GM21515 (cell line): ENCODE measurements around the gene MTERF4.
"Not testable (repeated sequence)": the region's sequence is repeated elsewhere in the genome, so short reads cannot be mapped to it uniquely, and the experiment has no call there.

Experiments
- ATAC-seq: cut with Tn5 transposase; IDR thresholded peaks from one replicate; pipeline ENCODE4 v1.9.1; 2021; ENCODE audit not compliant: unreplicated experiment

MTERF4 gene

DNA sequence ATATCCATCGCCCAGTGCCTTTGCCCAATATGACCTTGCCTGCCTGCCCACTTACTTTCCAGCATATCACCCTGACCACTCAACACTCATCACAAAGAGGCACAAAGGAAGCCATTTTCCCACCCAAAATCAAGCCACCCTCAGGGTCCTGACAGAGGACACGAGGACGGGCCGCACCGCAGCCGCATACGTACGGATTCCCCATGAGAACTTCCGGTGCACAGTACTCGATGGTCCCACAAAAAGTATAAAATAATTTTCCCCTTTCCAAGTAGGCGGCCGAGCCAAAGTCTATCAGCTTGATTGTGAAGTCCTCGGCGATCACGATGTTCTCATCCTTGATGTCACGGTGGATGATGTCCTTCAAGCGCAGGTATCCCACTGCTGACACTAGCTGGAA, 10.0 kb upstream of the MTERF4 start:
- ATAC-seq = no peak

DNA sequence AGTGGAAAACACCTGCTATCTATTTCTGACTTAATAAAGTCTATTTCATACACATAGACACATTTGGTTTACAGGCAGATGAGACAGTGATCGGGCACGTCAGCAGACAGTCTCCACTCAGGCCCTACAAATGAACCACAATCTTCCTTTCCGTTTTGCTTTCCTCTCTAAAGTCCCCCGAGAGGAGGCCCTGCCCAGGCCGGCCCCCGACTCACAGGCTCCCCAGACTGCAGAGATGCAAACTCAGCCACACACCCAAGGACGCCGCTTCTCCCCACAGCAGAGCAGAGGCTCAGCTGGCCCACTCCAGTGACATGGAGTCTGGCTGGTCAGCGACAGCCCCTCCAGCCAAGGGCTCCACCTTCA, 9.3 kb upstream of the MTERF4 start:
- ATAC-seq = peak; percentile 49

DNA sequence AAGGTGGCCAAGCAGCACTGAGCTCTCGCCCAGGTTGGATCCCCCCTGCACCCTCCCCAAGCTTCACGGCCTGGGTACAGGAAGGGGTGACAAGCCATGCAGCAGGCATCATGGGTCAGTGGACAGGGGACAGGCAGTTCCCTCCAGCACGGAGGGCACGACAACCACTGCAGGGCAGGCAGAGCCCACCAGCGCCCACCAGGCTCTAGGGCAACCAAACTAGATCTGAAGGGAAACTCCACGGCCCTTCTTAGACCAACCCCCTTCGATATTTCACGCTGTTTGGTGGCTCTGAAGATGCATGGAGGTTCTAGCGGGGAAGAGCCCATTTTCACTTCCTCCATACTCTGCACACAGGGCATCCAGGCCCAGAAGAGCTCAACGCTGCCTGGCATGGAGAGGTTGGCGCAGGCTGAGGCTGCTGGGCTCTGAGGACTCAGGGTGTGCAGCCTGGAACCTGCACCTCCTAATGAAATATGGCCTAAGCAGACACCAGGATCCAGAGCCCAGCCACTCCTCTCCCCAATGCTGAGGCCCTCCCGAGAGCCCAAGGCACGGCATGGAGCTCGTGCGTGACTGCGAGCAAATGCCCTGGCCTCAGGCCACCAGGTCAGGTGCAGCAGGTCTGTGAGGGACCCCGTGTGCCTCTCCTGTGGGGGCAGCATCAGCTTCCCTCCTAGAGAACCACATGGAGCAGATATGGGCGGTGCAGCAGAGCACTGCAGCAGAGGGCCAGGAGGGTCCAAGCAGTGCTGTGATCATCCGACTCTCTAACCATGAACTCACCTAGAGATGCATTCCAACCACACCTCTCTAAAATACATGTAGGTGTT, 8.7 kb upstream of the MTERF4 start:
- peak; percentile 42 for ATAC-seq

GRCh38 chr2:241110089-241110606, 8.1 kb upstream of the MTERF4 start:
- ATAC-seq = peak; percentile 2

- no peak for ATAC-seq
These were observed 7.4 kb upstream of the MTERF4 start for GRCh38 chr2:241109210-241110088.

DNA sequence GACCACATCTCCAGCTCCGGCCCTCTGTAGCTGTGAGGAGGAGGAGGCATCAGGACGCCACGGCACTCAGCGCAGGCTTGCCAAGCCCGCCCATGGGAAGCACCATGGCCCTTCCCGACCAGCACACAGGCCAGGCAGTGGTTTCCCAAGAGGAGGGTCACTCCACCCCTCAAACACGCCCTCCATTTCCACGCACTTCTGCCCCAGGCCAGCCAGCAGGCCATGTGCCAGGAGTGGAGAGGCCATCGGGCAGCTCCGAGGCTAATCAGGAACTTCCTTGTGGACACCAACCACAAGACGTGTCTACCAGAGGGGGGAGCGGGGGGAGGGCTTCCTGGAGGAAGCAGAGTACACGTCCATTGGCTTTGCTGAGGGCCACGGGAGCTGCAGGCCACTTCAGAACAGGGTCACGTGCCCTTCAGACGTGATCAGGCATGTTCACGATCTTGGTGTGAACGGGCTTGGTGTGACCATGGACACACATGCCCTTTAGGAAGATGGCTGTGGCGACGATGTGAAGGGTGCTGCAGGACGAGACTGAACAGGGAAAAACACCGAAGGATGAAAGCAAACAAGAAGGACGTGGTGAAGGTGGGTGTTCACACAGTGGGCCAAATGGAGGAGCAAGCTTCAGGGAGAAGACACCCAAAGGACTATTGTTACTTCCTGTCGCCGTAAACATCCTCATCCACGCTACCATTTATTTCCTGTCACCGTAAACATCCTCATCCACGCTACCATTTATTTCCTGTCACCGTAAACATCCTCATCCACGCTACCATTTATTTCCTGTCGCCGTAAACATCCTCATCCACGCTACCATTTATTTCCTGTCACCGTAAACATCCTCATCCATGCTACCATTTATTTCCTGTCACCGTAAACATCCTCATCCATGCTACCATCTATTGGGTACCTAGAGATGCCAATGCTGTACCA, 6.5 kb upstream of the MTERF4 start:
- no peak for ATAC-seq

DNA sequence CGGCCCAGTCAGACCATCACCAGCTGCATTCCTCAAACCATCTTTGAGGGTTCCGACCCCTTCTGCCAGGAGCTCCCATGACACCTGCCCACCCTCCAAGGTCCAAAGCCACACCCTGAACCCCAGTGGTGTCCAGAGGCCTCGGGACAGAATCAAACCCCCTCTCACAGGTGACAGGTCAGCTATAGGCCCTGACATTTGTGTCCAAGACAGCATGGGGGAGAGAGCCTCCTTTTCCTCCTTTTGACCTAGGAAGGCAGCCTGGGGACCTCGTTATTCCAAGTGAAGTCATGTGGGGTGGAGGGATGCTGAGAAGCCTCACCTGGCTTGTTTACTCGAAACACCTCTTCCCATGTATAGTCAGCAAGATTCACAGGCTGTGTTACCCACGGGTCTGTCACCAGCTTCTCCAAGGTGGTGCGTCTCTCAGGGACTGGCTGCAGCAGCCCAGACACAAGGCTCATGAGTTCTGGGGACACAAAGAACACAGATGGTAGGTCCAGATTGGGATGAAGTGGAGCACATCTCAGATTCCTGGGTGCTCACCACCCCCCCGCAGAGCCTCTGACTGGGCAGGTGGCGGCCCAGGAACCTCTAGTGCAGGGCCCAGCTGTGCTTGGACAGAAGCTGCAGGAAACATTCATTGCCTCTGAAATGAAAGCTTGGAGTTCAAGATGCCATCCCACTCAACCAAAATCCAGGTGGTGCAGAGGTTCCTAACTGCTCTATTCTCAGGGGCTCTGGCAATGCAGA, 5.1 kb upstream of the MTERF4 start:
- no peak for ATAC-seq

- ATAC-seq = no peak
These were observed 3.6 kb upstream of the MTERF4 start for GRCh38 chr2:241105641-241106040.

- not testable (repeated sequence) for ATAC-seq
These were observed 2.5 kb upstream of the MTERF4 start for GRCh38 chr2:241104611-241105010.

DNA sequence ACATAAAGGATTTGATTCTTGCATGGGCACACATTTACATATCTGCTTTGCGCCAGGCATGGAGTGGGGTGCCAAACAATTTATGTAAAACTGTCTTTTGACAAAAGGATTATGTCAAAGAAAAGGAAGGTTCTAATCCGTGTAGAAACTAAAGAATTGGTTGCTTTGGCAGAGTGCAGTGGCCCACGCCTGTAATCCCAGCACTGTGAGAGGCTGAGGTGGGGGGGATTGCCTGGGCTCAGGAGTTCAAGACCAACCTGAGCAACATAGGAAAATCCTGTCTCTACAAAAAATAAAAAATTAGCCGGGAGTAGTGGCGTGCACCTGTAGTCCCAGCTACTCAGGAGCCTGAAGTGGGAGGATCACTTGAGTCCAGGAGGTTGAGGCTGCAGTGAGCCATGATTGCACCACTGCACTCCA, 1.1 kb upstream of the MTERF4 start:
- ATAC-seq = no peak

DNA sequence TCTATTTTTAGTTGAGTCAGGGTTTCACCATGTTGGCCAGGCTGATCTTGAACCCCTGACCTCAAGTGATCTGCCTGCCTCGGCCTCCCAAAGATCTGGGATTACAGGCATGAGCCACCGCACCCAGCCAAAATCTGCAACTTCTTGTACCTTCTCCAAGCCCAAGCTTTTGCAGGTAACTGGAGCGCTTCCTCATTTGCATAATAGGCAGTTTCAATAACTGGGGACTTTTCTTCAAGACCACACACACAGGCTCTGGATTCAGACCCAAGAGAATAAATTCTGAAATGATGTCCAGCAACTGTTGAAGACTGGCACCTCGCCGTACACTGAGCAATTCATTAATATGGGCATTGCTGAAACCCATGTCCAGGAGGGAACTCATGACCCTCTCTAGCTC, 2.8 kb downstream of the MTERF4 start:
- no peak for ATAC-seq

- ATAC-seq = peak; percentile 39
These were observed 5.1 kb downstream of the MTERF4 start for GRCh38 chr2:241096979-241097378.

DNA sequence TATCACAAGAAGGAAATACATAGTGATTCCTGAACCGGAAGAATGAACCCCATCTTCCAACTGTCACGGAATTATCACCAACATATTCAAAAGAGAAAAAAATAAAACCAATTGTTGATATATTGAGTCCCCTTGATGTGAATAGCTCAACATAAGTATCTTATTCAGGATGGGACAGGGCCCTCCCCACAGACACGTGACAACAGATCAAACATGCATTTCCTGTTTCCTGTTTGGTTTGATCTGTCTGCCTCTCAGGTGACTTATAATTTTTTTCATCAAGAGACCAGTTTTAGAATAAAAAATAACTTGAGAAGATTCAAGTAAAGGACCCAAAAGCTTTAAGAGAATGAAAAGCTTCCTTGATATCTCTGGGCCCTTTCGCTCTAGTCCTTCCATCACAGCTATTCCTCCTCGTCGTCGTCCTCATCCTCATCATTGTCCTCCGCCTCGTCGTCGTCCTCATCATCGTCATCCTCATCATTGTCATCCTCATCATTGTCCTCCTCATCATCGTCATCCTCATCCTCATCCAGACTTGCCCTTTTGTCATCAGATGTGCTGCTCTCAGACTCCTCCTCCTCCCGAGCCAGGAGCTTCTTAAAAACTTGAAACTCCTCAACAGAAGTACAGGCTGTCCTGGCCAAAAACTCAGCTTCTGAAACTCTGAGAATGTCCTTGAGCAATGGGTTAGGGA, 6.3 kb downstream of the MTERF4 start:
- no peak for ATAC-seq

DNA sequence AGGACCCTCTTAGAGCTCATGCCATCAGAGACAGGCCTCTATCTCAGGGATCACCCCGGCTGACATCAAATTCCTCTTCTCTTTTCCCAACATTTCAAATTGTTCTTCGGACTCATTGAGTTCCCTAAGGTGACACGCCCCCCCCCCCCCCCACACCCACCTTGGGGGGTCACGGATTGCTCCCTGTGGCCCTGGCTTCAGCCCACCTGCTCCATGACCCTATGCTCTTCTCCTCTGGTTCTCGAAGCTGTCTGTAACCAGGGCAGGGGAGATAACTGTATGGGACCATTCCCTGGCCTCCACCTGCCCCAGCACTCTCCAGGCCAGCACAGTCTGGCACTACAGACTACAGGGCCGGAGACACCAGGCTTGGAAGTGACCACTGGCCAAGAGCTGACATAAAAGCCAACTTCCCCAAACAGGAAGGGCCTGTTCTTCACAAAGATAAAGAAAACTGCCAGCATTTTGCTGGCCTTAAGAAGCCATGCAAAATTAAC, 7.1 kb downstream of the MTERF4 start:
- no peak for ATAC-seq

- ATAC-seq = no peak
These were observed 7.9 kb downstream of the MTERF4 start for GRCh38 chr2:241094172-241094571.

GRCh38 chr2:241093133-241093781, 8.8 kb downstream of the MTERF4 start:
- ATAC-seq = not testable (repeated sequence)

DNA sequence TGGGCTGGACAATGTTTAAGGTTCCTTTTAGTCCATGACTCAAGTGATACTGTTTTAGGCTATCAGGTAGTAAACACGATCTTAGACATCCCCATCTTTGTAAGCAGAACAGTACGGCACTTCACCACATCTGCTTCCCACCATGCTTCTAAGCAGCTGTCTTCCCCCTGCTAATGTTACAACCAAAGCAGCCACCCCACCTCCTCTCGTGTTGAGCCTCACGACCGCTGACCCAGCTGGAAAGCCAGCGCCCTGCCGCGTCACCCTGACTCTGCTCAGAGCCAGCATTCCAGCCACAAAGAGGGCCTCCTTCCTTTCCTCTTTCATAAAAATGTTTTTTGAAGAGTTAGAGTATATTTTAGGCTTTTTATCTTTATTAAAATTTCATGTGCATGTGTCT, 9.4 kb downstream of the MTERF4 start:
- no peak for ATAC-seq

GRCh38 chr2:241091734-241092445, 10.2 kb downstream of the MTERF4 start:
- no peak for ATAC-seq
